HepG2 (cell line): ENCODE data around the gene GPS2. TPM values are rescaled to one million over a fixed set of nuclear protein-coding genes. Genes with fewer than 3 reads are reported as not detected.
A peak's percentile ranks its signal among the peaks of the same experiment; 100 is the strongest.

ENCODE experiments used
- CEBPG ChIP-seq: IDR thresholded peaks from 2 replicates; pipeline ENCODE4 v1.6.1; 2016
- ELF4 ChIP-seq: sonication (generic); formaldehyde crosslinking; IDR thresholded peaks from 2 replicates; pipeline ENCODE4 v1.5.0; 2020; ENCODE audit warnings: missing genetic modification reagents, mild to moderate bottlenecking, moderate library complexity, borderline replicate concordance
- FOXK1 ChIP-seq: sonication (generic); formaldehyde crosslinking; IDR thresholded peaks from 2 replicates; pipeline ENCODE4 v1.4.0; 2020; ENCODE audit warnings: low read depth, missing genetic modification reagents, borderline replicate concordance
- HNF4A ChIP-seq: sonication (generic); formaldehyde crosslinking; IDR thresholded peaks from 2 replicates; pipeline ENCODE4 v1.4.0; 2020; ENCODE audit warnings: missing genetic modification reagents
- IRX3 ChIP-seq: sonication (generic); formaldehyde crosslinking; IDR thresholded peaks from 2 replicates; pipeline ENCODE4 v1.8.1; 2023; ENCODE audit warnings: mild to moderate bottlenecking, low read depth, missing genetic modification reagents, borderline replicate concordance
- MED8 ChIP-seq: sonication (generic); formaldehyde crosslinking; IDR thresholded peaks from 2 replicates; pipeline ENCODE4 v1.8.1; 2023; ENCODE audit warnings: mild to moderate bottlenecking, missing genetic modification reagents; ENCODE audit not compliant: insufficient replicate concordance
- RARA ChIP-seq: IDR thresholded peaks from 2 replicates; pipeline ENCODE4 v1.6.1; 2016; ENCODE audit warnings: missing genetic modification reagents, missing compliant biosample characterization
- REXO4 ChIP-seq: sonication (generic); formaldehyde crosslinking; IDR thresholded peaks from 2 replicates; pipeline ENCODE4 v1.8.0; 2022; ENCODE audit warnings: missing genetic modification reagents, mild to moderate bottlenecking, borderline replicate concordance
- SP4 ChIP-seq: sonication (generic); formaldehyde crosslinking; IDR thresholded peaks from 2 replicates; pipeline ENCODE4 v1.8.1; 2023; ENCODE audit warnings: mild to moderate bottlenecking, missing genetic modification reagents
- TEAD3 ChIP-seq: optimal IDR thresholded peaks from 2 replicates; pipeline ENCODE3; 2016; ENCODE audit warnings: borderline replicate concordance
- ZNF224 ChIP-seq: sonication (generic); formaldehyde crosslinking; IDR thresholded peaks from 2 replicates; pipeline ENCODE4 v1.5.0; 2020; ENCODE audit warnings: mild to moderate bottlenecking, missing genetic modification reagents
- ZNF235 ChIP-seq: sonication (generic); formaldehyde crosslinking; IDR thresholded peaks from 2 replicates; pipeline ENCODE4 v1.8.1; 2023; ENCODE audit warnings: mild to moderate bottlenecking, missing genetic modification reagents, borderline replicate concordance
- ZNF253 ChIP-seq: sonication (generic); formaldehyde crosslinking; IDR thresholded peaks from 2 replicates; pipeline ENCODE4 v1.8.0; 2022; ENCODE audit warnings: mild to moderate bottlenecking, missing genetic modification reagents, borderline replicate concordance
- ZNF329 ChIP-seq: sonication (generic); formaldehyde crosslinking; IDR thresholded peaks from 2 replicates; pipeline ENCODE4 v1.9.0; 2021; ENCODE audit warnings: low read depth, mild to moderate bottlenecking, missing genetic modification reagents
- ZNF7 ChIP-seq: IDR thresholded peaks from 2 replicates; pipeline ENCODE4 v1.6.1; 2016; ENCODE audit warnings: missing biosample characterization, missing genetic modification reagents
- ZNF777 ChIP-seq: sonication (generic); formaldehyde crosslinking; IDR thresholded peaks from 2 replicates; pipeline ENCODE4 v1.4.0; 2020; ENCODE audit warnings: missing genetic modification reagents
- ZNF792 ChIP-seq: IDR thresholded peaks from 2 replicates; pipeline ENCODE4 v1.6.1; 2016
- ZNF83 ChIP-seq: sonication (generic); formaldehyde crosslinking; IDR thresholded peaks from 2 replicates; pipeline ENCODE4 v1.4.0; 2020; ENCODE audit warnings: missing genetic modification reagents, mild to moderate bottlenecking, borderline replicate concordance
- ZZZ3 ChIP-seq: sonication (generic); formaldehyde crosslinking; IDR thresholded peaks from 2 replicates; pipeline ENCODE4 v1.4.0; 2020; ENCODE audit warnings: missing genetic modification reagents, mild to moderate bottlenecking, borderline replicate concordance
- polyA plus RNA-seq, 8 experiments: library from polyadenylated mRNA; depleted of rRNA in 3 of 8; stranded (reverse) in 7 of 8; unstranded in 1 of 8; fragments of >200 nt; fragmentation: Illumina TruSeq in 4 of 8; extraction: Trizol in 4 of 8; gene quantifications; 2 replicates each; pipeline versions ENCODE4 v1.2.1 to v1.2.3, GENCODE V29; 2011 to 2016; ENCODE audit warnings: low read depth in 4 of 8, missing spikeins in 1 of 8, mixed read lengths in 1 of 8; ENCODE audit not compliant: insufficient read depth in 1 of 8
- total RNA-seq, 5 experiments: library from RNA; depleted of rRNA; stranded (reverse); fragments of >200 nt; fragmentation: Illumina TruSeq; extraction: Trizol; gene quantifications; 2 replicates each; pipeline ENCODE4 v1.2.3, GENCODE V29; 2016; ENCODE audit warnings: low read depth in 1 of 5
- TF ChIP-seq, protein P1 (sequence below): sonication (generic); formaldehyde crosslinking; IDR thresholded peaks from 2 replicates; pipeline ENCODE4 v1.4.0; 2020; ENCODE audit warnings: mild to moderate bottlenecking, missing genetic modification reagents
- TF ChIP-seq, protein P2 (sequence below): sonication (generic); formaldehyde crosslinking; IDR thresholded peaks from 2 replicates; pipeline ENCODE4 v1.4.0; 2020; ENCODE audit warnings: mild to moderate bottlenecking, missing genetic modification reagents
- TF ChIP-seq, protein P3 (sequence below): IDR thresholded peaks from 2 replicates; pipeline ENCODE4 v1.6.1; 2016; ENCODE audit warnings: mild to moderate bottlenecking, missing biosample characterization, missing genetic modification reagents
- TF ChIP-seq, protein P4 (sequence below): sonication (generic); formaldehyde crosslinking; IDR thresholded peaks from 2 replicates; pipeline ENCODE4 v1.4.0; 2020; ENCODE audit warnings: missing genetic modification reagents, borderline replicate concordance
- TF ChIP-seq, protein P5 (sequence below): sonication (generic); formaldehyde crosslinking; IDR thresholded peaks from 2 replicates; pipeline ENCODE4 v1.8.0; 2022; ENCODE audit warnings: missing genetic modification reagents, mild to moderate bottlenecking, borderline replicate concordance

Gene GPS2
- total and polyA plus RNA-seq, 2 of the 13 experiments (the other 11 are each of a cell fraction or from before 2014, with no cell fraction given) = 58.0 to 59.4 TPM

DNA sequence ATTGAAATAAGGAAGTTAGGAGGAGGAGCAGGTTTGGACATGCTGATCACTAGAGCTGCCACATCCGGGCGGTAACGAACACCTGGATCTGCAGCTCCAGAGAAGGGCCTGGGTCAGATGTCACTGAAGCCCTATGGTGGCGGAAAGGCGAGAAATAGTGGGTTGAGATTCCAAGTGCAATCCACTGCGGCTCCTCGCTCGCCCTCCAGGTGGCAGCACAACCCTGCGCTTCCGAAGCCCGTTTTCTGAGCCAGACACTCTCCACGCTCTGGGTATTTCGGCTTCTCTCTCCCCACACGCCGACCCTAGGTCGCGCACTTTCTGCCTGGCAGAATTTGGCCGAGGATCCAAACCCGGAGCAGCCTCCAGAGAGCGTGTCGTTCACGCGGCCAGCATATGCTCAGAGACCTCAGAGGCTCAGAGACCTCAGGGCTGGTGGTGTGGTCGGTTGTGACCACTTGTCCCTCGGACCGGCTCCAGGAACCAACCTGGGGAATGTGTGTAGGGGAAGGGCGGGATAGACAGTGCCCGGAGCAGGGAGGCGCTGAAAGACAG lies 34.6 kb downstream of the GPS2 start (continued):
- peak; percentile 74; the same call in 1 of the 2 replicates for TF ChIP-seq ZNF224 (CRISPR knock-in tag)
- TF ChIP-seq REXO4 (CRISPR knock-in tag) = no peak
- peak; percentile 84; the same call in 1 of the 2 replicates for TF ChIP-seq ZNF253 (CRISPR knock-in tag)
- TF ChIP-seq ZNF329 (CRISPR knock-in tag) = no peak
- TF ChIP-seq RARA = no peak
- TF ChIP-seq TEAD3 (CRISPR knock-in tag) = peak; percentile 79
- TF ChIP-seq ZNF7 (CRISPR knock-in tag) = no peak
- TF ChIP-seq ZNF83 (CRISPR knock-in tag) = no peak
- TF ChIP-seq, protein P1, sequence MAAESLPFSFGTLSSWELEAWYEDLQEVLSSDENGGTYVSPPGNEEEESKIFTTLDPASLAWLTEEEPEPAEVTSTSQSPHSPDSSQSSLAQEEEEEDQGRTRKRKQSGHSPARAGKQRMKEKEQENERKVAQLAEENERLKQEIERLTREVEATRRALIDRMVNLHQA (CRISPR knock-in tag) = no peak
- 0 out of 2 replicates have a peak, but pooled peaks have one; percentile 34 for TF ChIP-seq ZNF235
- no peak for TF ChIP-seq MED8 (CRISPR knock-in tag)
- TF ChIP-seq ZNF792 = peak; percentile 75
- TF ChIP-seq, protein P2, sequence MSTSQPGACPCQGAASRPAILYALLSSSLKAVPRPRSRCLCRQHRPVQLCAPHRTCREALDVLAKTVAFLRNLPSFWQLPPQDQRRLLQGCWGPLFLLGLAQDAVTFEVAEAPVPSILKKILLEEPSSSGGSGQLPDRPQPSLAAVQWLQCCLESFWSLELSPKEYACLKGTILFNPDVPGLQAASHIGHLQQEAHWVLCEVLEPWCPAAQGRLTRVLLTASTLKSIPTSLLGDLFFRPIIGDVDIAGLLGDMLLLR (CRISPR knock-in tag) = no peak
- TF ChIP-seq ZZZ3 (CRISPR knock-in tag) = no peak
- no peak for TF ChIP-seq CEBPG (CRISPR knock-in tag)
- TF ChIP-seq, protein P3, sequence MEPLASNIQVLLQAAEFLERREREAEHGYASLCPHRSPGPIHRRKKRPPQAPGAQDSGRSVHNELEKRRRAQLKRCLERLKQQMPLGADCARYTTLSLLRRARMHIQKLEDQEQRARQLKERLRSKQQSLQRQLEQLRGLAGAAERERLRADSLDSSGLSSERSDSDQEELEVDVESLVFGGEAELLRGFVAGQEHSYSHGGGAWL (CRISPR knock-in tag) = peak; percentile 56
- no peak for TF ChIP-seq ZNF777 (CRISPR knock-in tag)
- TF ChIP-seq, protein P4, sequence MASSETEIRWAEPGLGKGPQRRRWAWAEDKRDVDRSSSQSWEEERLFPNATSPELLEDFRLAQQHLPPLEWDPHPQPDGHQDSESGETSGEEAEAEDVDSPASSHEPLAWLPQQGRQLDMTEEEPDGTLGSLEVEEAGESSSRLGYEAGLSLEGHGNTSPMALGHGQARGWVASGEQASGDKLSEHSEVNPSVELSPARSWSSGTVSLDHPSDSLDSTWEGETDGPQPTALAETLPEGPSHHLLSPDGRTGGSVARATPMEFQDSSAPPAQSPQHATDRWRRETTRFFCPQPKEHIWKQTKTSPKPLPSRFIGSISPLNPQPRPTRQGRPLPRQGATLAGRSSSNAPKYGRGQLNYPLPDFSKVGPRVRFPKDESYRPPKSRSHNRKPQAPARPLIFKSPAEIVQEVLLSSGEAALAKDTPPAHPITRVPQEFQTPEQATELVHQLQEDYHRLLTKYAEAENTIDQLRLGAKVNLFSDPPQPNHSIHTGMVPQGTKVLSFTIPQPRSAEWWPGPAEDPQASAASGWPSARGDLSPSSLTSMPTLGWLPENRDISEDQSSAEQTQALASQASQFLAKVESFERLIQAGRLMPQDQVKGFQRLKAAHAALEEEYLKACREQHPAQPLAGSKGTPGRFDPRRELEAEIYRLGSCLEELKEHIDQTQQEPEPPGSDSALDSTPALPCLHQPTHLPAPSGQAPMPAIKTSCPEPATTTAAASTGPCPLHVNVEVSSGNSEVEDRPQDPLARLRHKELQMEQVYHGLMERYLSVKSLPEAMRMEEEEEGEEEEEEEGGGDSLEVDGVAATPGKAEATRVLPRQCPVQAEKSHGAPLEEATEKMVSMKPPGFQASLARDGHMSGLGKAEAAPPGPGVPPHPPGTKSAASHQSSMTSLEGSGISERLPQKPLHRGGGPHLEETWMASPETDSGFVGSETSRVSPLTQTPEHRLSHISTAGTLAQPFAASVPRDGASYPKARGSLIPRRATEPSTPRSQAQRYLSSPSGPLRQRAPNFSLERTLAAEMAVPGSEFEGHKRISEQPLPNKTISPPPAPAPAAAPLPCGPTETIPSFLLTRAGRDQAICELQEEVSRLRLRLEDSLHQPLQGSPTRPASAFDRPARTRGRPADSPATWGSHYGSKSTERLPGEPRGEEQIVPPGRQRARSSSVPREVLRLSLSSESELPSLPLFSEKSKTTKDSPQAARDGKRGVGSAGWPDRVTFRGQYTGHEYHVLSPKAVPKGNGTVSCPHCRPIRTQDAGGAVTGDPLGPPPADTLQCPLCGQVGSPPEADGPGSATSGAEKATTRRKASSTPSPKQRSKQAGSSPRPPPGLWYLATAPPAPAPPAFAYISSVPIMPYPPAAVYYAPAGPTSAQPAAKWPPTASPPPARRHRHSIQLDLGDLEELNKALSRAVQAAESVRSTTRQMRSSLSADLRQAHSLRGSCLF (CRISPR knock-in tag) = no peak
- TF ChIP-seq, protein P5, sequence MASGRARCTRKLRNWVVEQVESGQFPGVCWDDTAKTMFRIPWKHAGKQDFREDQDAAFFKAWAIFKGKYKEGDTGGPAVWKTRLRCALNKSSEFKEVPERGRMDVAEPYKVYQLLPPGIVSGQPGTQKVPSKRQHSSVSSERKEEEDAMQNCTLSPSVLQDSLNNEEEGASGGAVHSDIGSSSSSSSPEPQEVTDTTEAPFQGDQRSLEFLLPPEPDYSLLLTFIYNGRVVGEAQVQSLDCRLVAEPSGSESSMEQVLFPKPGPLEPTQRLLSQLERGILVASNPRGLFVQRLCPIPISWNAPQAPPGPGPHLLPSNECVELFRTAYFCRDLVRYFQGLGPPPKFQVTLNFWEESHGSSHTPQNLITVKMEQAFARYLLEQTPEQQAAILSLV (CRISPR knock-in tag) = no peak; the same call in 1 of the 2 replicates
- TF ChIP-seq ELF4 = no peak
- TF ChIP-seq SP4 (CRISPR knock-in tag) = peak; percentile 70; the same call in 1 of the 2 replicates
- TF ChIP-seq FOXK1 (CRISPR knock-in tag) = peak; percentile 17; the same call in 1 of the 2 replicates
- TF ChIP-seq HNF4A (CRISPR knock-in tag) = no peak
- no peak for TF ChIP-seq IRX3 (CRISPR knock-in tag)
